Nephron progenitor cell (in vitro differentiated cells): ENCODE results near the gene S100A9.

Experiments used
- DNase-seq: peaks from one replicate; pipeline ENCODE4 v3.0.0; 2021
- H3K27ac Mint-ChIP-seq: 2 replicates; pipeline ENCODE4 v1.8.0; 2021; ENCODE audit warnings: mild to moderate bottlenecking, moderate library complexity, mixed read lengths
- H3K27me3 Mint-ChIP-seq: 2 replicates; pipeline ENCODE4 v1.8.0; 2021; ENCODE audit warnings: mild to moderate bottlenecking, low read depth, mixed read lengths; ENCODE audit not compliant: poor library complexity
- H3K36me3 Mint-ChIP-seq: 2 replicates; pipeline ENCODE4 v1.8.0; 2021; ENCODE audit warnings: low read depth, mixed read lengths
- H3K4me1 Mint-ChIP-seq: 2 replicates; pipeline ENCODE4 v1.8.0; 2021; ENCODE audit warnings: mixed read lengths
- H3K4me3 Mint-ChIP-seq: 2 replicates; pipeline ENCODE4 v1.8.0; 2021; ENCODE audit warnings: mild to moderate bottlenecking, moderate library complexity, mixed read lengths
- H3K9me3 Mint-ChIP-seq: 2 replicates; pipeline ENCODE4 v1.8.0; 2021; ENCODE audit warnings: mild to moderate bottlenecking, moderate library complexity, mixed read lengths
- CTCF ChIP-seq: fragments of 200-600 bp; sonication (generic); IDR thresholded peaks from 2 replicates; pipeline ENCODE4 v1.5.0; 2021; ENCODE audit warnings: antibody characterized with exemption

The S100A9 gene

GRCh38 chr1:153386500-153386901, 28.8 kb downstream of the S100A9 start:
- Mint-ChIP-seq H3K27me3 (peaks cover 20% of the 10 kb centered on the region), H3K36me3 (no peaks in the 10 kb centered on the region), H3K27ac (peak overlapping the region; percentile 62)

DNA sequence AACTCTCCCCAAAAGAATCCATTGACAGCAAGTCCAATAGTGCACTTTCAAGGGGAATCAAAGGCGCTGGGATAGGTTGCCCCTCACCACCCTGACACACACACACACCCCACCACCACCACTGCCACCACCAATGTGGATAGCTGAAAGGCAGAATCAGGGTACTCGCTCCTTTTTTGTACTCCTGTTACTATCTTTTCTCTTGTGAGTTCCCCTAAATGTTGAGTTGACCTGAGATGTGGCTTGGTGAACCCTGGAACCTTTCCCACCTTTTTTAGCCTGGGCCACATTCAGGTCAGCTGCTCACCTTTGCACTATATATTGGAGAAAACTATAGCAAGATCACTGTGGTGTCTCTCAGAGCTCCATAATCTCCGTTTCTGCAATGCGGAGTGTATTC, 29.3 kb downstream of the S100A9 start:
- no peaks in the 10 kb centered on the region for H3K36me3 Mint-ChIP-seq
- no peak for DNase-seq
- H3K4me3 Mint-ChIP-seq, result no peak overlapping the region
- TF ChIP-seq CTCF, result no peak
- H3K4me1 Mint-ChIP-seq, result no peaks in the 10 kb centered on the region
- H3K27me3 Mint-ChIP-seq, result peaks cover 18% of the 10 kb centered on the region
- peaks cover 12% of the 10 kb centered on the region for H3K9me3 Mint-ChIP-seq
- peak overlapping the region; percentile 62 for H3K27ac Mint-ChIP-seq

More at GRCh38 chr1:153386500-153386901, 28.8 kb downstream of the S100A9 start:
- no peak for TF ChIP-seq CTCF
- Mint-ChIP-seq H3K4me1 (no peaks in the 10 kb centered on the region), H3K4me3 (no peak overlapping the region), H3K9me3 (peaks cover 17% of the 10 kb centered on the region)
- DNase-seq, result no peak

- H3K27me3 Mint-ChIP-seq, result peaks cover 16% of the 10 kb centered on the region
- H3K4me1 Mint-ChIP-seq, result no peaks in the 10 kb centered on the region
- no peak overlapping the region for H3K4me3 Mint-ChIP-seq
- TF ChIP-seq CTCF, result no peak
- peaks cover 4% of the 10 kb centered on the region for H3K9me3 Mint-ChIP-seq
- H3K36me3 Mint-ChIP-seq, result no peaks in the 10 kb centered on the region
- no peak overlapping the region for H3K27ac Mint-ChIP-seq
- no peak for DNase-seq
These were observed 30.1 kb downstream of the S100A9 start for GRCh38 chr1:153387785-153388184.

GRCh38 chr1:153389401-153389800, 31.7 kb downstream of the S100A9 start:
- Mint-ChIP-seq H3K4me1 (no peaks in the 10 kb centered on the region), H3K27me3 (peaks cover 16% of the 10 kb centered on the region), H3K36me3 (no peaks in the 10 kb centered on the region), H3K4me3 (no peak overlapping the region), H3K9me3 (no peaks in the 10 kb centered on the region), H3K27ac (no peak overlapping the region)
- no peak for DNase-seq
- no peak for TF ChIP-seq CTCF

- Mint-ChIP-seq H3K4me1 (no peaks in the 10 kb centered on the region), H3K9me3 (no peaks in the 10 kb centered on the region), H3K4me3 (no peak overlapping the region), H3K27ac (no peak overlapping the region), H3K27me3 (peaks cover 16% of the 10 kb centered on the region), H3K36me3 (no peaks in the 10 kb centered on the region)
- TF ChIP-seq CTCF, result no peak
- DNase-seq, result no peak
These were observed 32.6 kb downstream of the S100A9 start for GRCh38 chr1:153389973-153390879.
